Activated CD8-positive, alpha-beta memory T cell treated with anti-CD3 and anti-CD28 coated beads for 24 hours (primary cell): ENCODE measurements around the gene HAL.

ENCODE experiments used
- DNase-seq: peaks from one replicate; pipeline ENCODE4 v3.0.0-alpha.2; 2020

HAL gene

DNA sequence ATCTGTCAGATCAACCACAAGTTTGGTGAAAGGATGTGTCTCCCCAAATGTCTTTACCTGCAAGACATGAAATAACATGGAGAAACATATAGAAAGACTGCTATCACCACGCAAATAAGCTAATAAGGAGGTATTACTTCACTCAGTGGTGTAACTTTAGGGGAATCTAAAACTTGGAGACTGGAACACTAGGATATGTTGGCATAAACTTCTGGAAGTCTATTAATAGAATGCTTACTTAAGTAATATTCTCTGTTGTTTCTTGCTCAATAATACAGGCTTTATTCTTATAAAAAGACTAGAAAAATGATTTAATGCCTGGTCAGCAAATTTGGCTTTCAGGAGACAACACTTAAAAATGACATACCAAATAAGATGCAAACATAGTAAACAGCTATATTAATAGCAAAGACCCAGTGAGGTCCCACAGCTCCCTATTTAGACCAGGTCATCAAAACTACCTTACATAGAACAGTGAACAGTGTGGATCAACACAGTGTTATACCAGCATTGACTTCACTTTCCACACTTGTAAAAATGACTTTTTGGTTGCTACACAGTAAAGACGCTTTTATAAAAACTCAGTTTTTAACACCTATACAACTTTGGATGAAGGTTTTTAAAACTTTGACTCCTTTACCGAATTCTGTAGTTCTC lies 18.9 kb upstream of the HAL start:
- DNase-seq: no peak

DNA sequence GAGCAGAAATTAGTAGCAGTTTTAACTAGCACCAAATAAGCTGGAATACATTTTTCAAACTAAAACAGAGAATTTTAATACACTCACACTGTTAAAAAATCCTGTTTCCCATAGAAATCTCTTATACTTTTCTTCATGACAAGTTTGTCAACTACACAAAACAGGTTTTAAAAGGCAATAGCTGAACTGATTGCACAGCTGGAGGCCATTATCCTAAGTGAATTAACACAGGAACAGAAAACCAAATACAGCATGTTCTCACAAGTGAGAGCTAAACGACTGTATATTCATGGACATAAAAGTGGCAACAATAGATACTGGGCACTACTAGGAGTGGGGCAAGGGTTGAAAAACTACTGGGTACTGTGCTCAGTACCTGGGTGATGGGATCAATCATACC lies 11.6 kb upstream of the HAL start:
- DNase-seq: no peak

DNA sequence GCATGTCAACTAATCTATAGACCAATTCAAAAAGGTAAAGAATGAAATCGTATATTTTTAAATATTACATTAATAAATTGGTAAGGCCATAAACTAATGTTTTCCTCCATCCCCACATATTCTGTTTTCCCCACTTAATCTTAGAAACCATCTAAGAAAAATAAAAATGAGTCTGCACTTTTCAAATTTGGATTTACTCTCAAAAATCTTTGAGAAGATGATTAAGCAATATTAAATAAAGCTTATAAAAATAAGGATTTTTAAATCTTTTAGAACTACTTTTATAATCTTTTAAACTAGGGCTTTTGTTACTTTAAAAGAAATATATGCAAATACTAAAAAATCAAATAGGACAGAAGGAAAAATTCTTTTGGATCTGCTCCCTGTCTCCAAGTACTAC lies 10.6 kb upstream of the HAL start:
- DNase-seq: no peak

DNA sequence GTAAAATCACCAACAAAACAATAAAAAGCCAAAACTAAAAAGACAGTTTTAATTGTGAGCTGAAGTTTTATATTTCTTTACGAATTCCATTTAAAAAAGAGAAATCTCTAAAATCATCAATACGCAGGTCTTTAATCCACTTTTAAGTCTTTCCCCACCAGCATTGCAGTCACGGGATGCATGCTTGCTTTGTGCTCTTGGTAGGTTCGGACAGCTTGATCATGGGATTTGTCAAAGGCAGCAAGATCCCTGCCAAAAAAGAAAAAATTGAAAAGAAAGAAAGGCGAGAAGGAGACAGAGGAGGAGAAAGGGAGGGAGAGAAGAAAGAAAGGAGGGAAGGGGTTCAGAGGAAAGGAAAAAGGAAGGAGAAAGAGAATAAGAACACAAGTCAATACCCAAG lies 4.7 kb upstream of the HAL start:
- no peak for DNase-seq

DNA sequence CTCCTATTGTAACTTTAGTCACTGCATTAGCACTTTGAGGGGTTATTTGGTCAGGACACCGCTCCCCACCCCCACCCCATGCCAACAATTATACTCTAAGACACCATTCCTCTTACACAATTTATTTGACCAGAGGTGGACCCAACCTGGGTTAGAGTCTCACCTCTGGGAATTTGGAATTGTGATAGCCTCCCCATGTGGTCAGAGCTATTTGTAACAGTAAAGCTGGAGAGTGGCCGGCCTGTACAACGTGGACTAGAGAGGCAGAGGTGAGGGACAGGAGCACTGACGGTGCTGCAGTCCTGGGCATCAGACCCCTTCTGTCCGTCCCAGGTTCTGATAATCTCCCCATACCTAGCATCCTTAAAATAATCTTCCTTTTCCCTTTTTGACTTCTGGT lies 3.3 kb upstream of the HAL start:
- no peak for DNase-seq

DNA sequence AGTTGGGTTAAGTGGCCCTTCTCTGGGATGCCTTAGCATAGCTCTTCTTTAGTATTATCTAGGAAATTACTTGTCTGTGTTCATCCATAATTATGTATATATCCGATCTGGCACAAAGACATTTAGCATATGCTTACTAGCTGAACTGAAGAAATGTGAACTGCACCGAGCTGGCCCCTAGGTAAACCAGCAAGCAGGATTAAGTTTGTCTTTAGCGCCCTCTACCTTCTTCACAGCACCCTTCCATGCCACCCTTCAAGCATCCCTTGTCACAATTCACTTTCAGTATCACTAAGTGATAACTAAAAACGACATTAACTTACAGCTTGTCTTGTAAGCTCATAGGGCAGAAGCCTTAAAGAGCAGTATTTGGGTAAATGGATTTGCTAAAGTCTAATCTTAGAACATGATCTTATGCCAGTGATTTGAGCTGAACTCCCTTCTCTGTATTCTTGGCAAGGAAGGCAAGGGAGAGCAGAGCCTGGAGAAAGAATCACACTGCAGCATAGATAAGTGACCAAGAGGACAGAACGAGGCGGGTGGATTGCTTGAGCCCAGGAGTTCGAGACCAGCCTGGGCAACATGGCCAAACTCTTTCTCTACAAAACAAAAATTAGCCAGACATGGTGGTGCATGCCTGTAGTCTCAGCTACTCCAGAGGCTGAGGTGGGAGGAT lies 2.6 kb upstream of the HAL start:
- no peak for DNase-seq

DNA sequence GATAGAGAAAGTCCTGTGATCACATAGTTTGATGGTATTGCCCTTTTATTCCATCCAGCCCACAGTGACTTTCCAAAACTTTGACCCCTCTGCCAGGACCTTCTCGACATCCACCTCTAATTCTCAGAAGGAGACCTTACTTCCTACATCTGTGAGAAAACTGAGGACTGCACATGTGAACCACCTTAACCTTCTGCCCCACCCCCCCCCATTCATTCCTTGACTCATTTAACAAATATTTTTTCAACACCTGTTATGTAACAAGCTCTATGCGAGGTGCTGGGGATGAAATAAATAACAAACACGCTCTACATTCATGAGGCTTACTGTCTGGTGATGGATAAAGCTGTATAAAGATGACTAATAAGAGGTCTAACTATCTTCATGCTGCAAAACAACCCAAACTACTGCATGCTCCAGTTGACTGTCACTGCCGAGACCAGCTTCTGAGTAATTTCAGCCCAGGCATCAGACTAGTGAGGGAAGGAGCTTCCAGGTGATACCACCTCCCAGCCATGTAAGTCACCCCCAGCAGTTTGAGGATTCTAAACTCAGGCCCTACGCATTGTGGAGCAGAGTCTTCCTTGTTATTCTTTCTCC lies 1.9 kb upstream of the HAL start:
- DNase-seq: no peak

DNA sequence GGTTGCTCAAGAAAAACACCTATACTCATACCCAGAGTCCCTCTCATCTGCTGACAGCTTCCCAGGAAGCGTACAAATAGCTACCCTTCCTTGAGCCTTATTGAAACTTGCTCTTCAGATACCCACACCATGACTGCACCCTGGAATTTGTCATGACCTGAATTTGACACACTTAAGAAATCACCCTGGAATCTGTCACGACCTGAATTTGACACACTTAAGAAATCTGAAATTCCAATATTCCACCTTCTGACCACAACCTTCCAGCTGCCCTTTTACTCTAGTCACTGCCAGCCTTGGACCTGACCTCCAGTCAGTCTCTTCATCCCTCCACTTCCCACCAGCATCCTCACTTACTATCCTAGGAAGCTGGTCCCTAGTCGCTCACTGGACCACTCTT lies 1.1 kb upstream of the HAL start:
- no peak for DNase-seq

DNA sequence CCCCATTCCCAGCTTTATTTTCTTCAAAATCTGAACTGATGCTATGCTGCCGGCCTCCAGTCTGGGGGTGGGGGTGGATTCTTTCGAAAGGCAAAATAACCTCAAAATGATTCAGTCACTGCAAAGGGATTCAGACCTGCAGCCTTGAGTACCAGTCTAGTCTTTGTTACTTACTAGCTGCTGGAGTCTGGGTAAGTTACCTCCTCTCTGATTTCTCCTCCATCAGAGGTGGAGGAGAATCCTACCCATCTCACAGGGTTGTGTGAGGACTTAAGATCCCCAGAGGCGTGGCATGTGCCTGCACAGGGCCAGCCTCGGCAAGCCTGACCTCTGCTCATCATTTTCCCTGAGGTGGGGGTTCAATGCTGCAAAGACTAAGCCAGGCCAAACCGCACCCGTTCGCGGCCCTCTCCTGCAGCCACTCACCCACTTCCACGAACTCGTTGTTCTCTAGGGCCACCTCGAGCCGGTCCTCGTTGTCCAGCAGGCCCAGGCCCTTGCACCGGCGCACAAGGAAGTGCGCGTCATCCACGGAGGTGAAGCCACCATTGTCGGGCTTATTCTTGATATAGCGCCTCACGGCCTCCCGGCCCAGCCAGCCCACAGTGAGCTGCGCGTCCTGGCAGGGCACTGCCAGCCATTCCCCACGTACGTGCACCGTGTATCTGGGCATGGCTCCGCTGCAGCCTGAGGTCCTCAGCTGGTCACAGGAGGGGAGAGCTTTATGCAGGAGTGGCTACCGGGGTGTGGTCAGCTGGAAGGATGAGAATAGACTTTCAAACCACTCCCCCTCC lies 709 bp downstream of the HAL start:
- DNase-seq: no peak

DNA sequence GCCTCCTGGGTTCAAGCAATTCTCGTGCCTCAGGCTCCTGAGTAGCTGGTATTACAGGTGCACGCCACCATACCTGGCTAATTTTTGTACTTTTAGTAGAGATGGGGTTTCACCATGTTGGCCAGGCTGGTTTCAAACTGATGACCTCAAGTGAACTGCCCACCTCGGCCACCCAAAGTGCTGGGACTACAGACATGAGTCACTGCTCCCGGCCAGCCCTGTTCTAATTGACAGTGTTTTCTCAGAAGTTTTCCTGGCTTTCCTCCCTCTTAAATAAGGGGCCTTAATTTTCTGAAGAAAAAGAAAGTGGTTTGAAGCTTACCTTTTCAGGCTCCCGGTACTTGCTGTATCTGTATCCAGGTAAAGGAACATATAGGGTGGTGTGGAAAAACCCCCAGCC lies 1.7 kb downstream of the HAL start:
- no peak for DNase-seq

DNA sequence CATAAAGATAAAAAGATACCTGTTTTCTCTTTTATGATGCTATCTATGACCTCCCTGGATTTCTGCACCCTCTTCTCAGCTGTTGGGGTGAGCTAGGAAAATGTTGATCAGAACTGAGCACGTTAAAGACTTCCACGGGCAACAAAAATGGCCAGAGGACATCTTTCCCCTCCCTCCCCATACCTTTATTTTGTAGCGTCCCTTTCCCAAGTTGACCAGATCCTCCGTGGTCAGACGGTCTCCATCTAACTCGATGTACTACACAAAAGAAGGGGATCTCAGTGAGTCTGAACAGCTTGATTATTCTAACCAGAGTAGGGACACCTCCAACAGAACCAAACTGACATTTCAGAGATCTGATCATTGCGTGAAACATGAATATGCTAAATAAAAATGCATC lies 2.2 kb downstream of the HAL start:
- DNase-seq: no peak

DNA sequence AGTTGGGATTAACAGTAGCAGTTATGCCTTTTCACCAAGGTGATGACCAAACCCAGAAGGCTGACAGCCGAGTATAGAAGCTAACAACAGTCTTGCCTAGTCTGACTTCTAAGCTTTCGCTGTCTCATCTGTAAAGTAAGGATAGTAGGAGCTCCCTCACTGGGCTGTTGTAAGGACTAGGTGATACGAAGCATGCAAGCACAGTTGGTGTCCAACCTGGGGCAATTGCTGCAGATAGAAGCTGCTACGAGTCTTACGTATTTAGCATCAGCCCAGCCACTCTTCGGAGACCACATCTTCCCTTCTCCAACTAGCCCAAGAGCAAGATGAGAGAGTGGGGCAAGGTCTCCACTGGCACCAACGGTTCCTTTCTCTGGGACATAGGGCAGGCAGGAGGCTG lies 6.0 kb downstream of the HAL start:
- no peak for DNase-seq

DNA sequence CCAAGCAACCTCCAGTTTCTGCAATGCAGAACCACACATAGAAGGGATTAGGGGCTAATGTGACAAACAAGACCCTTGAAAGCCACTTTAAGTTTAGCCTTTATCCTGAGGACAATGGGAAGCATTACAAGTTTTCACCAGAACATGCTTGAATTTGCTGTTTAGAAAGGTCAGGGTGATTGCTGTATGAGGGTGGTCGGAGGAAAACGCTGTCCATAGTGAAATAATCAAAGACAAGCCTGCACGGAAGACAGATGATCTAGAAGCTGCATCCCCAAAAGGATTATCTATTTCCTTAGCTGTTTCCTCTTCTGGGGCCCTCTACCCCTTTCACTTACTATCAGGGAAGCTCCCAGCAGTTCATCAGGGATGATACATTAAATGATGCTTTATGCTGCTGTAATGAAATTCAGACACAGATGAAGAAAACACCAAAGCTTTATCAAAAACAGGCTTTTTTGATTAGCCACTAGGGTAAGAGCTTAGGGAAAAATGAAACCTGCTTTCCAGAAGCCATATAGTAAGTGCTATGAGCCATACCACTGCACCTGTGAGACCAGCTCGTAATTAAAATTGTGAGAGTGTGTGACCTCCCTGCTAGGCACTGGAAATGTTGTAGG lies 6.5 kb downstream of the HAL start:
- no peak for DNase-seq

DNA sequence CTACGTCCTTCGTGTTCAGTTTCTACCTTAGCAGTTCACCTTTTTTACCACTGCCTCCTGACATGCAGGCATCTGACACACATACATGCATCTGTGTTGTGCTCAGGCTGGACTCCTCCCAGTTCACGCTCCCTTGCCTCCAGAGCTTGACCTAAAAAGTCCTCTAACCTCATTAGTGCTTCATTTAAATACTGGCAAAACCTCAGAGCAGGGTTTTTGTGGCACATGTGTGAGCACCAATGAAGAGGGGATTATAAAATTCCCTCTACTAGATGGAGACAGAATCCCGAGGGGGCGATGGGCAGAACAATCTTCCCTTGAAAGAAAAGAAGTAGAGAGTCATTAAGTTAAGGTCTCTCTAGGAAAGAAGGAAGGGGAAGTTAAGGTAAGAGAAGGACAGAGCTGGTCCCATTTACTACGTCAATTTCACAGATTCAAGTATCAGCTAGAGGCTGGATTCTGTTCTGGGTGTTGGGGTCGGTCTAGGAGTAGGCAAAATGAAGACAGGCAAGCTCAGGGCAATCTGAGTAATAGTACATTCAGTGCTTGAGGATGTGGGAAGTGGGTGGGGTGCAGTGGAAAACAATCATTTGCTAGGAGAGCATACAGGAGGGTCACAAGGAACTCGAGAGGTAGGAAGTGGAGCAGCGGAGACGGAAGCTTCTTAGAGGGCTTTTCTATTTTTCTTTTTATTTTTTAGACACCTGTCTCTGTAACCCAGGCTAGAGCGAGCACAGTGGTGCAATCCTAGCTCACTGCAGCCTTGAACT lies 7.5 kb downstream of the HAL start:
- DNase-seq: no peak

DNA sequence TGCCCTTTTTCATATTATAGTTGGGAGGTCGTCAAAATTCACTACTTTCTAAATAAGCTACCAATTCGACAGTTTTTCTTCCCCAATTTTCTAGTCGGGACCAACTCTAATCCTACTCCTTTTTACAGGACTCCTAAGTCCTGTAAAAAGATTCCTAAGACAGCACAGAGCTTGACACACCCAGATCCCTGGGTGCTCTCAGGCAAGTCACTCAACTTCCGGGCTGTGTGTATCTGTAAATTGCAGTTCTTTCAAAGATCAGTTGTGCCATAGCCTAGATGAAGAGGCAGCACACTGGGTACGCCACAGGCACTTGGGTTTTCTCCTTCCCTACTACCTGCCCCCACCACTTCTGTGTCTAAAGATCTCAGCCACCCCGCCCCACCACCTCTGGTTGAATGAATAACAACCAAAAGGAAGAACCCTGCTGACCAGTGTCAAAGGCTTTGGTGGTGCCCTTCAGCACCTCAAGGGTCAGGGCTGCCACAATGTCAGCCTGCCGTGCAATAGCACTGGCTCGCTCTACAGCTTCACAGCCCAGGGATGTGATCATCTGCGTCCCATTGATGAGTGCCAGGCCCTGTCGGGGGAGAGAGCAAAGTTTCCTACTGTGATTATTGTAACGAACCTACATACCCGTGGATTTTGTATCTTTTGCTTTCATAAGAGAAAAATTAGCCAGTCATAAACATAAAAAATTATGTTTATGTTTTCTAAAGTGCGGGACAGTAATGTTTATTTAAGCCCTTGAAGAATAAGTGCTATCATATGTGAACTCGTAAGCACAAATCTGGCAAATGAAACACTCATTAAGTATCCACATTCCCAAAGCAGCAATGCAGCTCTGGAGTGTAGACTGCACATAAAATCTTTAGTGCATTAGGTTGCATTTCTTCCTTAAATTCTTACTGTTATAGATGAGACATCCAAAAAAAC lies 9.2 kb downstream of the HAL start:
- DNase-seq: no peak

DNA sequence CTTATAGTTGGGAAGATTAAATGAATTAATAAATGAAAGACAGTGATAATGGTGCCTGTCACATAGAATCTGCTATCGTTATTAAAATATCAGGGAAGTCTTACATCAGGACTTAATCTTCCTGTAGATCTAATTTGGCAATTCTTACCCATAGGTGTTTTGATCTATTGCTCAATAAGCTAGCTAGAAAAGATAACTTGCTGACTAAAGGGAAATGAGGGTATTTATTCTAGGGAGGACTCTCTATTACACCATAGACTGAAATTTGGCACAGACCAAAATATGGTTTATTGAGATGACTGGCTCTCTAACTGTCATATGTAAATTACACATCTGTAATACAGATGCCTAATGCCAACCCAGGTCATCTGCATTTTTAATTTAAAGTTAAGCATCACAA lies 11.5 kb downstream of the HAL start:
- DNase-seq: no peak

DNA sequence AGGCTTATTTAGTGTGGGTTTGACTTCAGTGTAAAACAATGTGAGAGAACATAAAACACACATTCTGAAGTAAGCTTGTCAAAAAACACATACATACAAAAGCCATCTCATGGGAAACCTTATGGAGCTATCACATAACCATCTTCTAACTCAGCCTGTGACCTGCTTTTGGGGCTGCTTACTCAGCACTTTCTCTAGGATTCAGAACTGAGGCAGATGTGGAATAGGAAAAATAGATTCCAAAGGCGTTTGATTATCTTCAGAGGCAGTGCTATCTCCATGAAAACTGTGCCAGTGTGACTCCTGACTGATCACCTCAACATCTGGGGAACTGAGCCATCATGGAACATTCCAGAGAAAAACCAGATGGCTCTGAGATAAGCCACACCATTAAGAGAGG lies 13.5 kb downstream of the HAL start:
- no peak for DNase-seq

DNA sequence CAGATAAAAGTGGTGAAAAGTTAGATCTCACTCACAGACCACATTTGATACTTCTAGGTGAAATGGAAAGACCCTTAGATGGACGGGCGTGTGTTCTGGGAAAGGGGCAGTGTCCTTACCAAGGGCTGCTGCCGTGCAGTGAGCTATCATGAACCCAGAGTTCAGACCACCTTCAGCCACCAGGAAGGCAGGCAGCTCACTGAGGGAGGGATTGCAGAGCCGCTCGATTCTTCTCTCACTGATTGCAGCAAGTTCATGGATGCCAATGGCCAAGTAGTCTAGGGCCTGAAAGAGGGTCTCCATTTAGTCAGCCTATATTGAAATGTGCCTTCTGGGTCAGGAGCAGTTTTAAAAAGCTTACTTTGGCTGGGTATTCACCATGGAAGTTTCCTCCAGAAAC lies 15.7 kb downstream of the HAL start:
- no peak for DNase-seq

DNA sequence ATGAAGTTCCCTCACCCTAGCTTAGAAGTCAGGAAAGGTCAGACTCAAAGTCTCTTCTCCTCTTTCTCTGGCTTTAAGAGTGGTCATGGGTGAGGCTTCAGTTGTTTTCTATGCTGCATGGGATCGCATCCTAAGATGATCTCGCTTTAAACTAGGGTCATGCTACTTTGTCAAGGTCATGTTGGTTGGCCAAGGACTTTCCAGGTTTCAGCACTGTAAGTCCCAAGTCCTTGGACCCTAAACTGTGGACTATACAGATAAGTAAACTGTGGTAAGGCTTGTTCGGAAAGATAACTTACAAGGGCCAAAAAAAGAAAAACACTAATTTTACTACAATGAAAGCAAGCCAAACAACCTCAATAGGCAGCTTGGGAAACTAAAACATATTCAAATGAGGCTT lies 17.4 kb downstream of the HAL start:
- DNase-seq: no peak

DNA sequence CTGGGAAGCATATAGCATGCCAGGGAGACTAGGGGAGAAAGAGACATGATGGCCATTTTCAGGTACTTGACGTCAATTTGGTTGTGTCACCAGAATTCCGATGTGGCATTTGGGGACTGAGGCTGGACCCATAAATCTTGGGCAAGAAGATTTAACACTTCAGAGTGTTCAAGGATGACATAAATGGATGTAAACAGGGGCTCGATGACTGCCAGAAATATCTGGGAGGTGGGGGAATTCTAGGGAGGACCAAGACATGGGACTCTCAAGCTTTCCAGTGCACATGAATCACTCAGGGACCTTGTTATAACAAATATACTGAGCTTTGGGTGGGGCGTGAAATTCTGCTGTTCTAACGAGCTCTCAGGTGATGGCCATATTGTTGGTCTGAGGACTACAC lies 17.8 kb downstream of the HAL start:
- DNase-seq: no peak

DNA sequence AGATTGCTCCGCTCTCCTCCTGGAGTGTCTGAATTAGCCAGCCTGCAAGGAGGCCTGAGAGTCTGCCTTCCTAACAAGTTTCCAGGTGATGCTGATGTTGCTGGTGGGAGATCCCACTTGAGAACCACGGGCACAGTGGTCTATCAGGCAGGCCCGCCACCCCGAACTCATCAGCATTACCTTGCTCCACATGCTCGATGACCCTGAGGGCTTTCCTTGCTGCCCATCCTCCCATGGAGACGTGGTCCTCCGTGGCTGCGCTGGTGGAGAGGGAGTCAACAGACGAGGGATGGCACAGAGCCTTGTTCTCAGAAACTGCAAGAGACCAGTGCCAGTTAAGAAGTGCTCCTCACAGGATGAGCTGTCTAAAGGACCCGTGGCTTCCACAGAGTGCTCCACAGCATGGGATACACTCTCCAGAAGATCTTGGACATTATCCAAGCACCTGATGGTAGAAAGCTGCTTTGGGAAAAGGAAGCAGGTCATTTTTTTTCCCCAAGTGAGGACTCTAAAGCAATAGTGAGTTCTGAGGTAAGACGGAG lies 18.3 kb downstream of the HAL start:
- DNase-seq: no peak
